Upper lobe of left lung (tissue), 4 donors: Measurements from ENCODE around the gene HPSE2.

Experiments used
- CTCF ChIP-seq, 6 experiments: fragments of 450-650 bp in 4 of 6; fragments of 200-600 bp in 2 of 6; sonication (generic) in 2 of 6; IDR thresholded peaks; one replicate each; pipeline ENCODE4 v1.5.1; 2016 to 2019; ENCODE audit warnings: antibody characterized with exemption in 6 of 6
- EP300 ChIP-seq, 4 donors: sonication (generic); formaldehyde crosslinking; IDR thresholded peaks; one replicate each; pipeline ENCODE4 v1.5.1; 2017; ENCODE audit warnings: antibody characterized with exemption in 4 of 4, control low read depth in 2 of 4
- POLR2A ChIP-seq, 4 donors: fragments of 450-650 bp; IDR thresholded peaks; one replicate each; pipeline ENCODE4 v1.5.1; 2016 to 2017; ENCODE audit warnings: antibody characterized with exemption in 4 of 4, mild to moderate bottlenecking in 2 of 4
- POLR2AphosphoS5 ChIP-seq, 2 donors: sonication (generic); formaldehyde crosslinking; IDR thresholded peaks; one replicate each; pipeline ENCODE4 v1.5.1; 2017; ENCODE audit warnings: antibody characterized with exemption in 2 of 2

GRCh38 chr10:98832196-98832595, 403.5 kb downstream of the HPSE2 start:
- TF ChIP-seq CTCF (IDR thresholded peaks at IDR 0.05) (no peak), POLR2AphosphoS5 (IDR thresholded peaks at IDR 0.05) (no peak), EP300 (IDR thresholded peaks at IDR 0.05) (no peak), POLR2A (IDR thresholded peaks at IDR 0.05) (no peak)
